GM10248 (cell line): Measurements from ENCODE around the gene CRACDL.

ENCODE experiments used
- CTCF ChIA-PET: fragments of 300-600 bp; sonication (Branson Sonifier 250); formaldehyde crosslinking; extraction: SDS; loops from one replicate; lab custom pipeline; 2021; ENCODE audit warnings: antibody characterized with exemption; lab: Yijun Ruan, JAX
- POLR2A ChIA-PET: fragments of 350-650 bp; sonication (Branson Sonifier 250); formaldehyde crosslinking; extraction: SDS; loops from one replicate; lab custom pipeline; 2020; ENCODE audit warnings: antibody characterized with exemption; lab: Yijun Ruan, JAX
- DNase-seq: peaks from one replicate; pipeline ENCODE4 v3.0.0; 2012; ENCODE audit errors: extremely low spot score
- CTCF ChIP-seq: IDR thresholded peaks from 2 replicates; pipeline ENCODE4 v1.5.1; 2012; ENCODE audit warnings: mild to moderate bottlenecking, low read depth; ENCODE audit errors: extremely low read depth, missing control alignments, control extremely low read depth

Gene CRACDL

DNA sequence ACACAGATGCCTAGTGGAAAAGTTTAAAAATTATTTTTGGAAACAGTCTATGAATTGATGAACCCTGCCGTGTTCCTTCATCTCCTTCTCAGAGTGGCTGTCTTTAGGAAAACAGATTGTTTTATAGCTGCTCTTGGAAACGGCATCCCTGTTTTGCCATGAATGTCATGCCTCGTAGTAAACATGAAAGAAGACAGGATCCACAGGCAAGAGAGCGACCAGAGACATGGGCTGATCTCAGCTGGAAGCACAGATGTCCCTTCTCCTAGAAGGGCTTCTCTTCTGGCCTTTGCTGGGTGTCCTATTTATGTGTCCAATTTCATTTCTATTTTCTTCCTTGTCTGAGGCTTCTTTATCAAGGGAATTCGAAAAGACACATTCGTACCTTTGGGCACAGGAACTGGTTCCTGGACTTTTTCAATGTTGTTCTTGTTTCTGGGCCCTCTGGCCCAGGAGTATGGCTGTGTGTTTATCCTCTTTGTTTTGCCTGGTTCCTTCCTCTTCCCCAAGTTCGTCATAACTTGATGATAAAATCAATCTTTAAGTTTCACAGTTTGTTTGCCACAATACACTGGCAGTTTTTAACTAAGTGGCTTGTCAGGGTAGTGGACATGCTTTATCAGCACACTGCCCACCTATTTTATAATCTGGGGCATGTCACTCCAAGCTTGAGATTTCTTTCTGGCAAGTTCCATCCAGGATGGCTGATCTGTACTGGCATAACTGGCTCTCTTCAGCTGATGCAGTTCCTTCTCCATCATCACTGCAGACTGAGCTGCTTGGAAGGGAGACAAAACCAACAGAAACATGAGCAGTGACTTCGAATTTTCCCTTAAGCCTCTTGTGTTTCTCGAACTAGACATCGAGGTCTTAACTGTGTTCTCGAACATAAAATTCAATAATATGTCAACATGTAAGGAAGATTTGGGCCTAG lies 141.9 kb downstream of the CRACDL start:
- POLR2A ChIA-PET, result no interaction called here
- CTCF ChIA-PET, result interaction anchor here (0.9 to 1.5 kb wide), 4 partner anchors 13 to 145 kb away, joined by 3 read pairs; no protein-coding TSS in a partner anchor
- DNase-seq, result no peak
- TF ChIP-seq CTCF, result no peak

DNA sequence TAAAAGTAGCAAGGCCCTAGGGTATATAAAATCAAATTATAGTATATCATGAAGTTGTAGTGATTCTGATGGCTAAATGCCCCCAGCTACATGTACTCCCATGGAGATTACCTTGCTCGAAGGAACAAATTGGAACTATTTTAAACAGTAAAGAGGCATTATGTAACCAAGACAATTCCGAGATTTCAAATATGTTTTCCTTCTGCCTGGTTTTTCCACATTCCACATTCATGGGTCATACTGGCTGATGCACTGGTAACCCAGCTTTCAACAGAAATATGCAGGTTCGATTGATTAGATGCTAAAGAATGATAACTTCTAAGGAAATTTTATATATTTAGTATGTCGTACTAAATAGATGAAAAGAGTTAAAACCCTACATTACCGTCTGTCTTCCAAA lies 142.8 kb downstream of the CRACDL start:
- ChIA-PET POLR2A (no interaction called here), CTCF (no interaction called here)
- DNase-seq, result no peak
- no peak for TF ChIP-seq CTCF

GRCh38 chr2:98790221-98790620 lies 145.8 kb downstream of the CRACDL start:
- no peak for TF ChIP-seq CTCF
- ChIA-PET CTCF (no interaction called here), POLR2A (no interaction called here)
- DNase-seq, result no peak

- ChIA-PET POLR2A (no interaction called here), CTCF (no interaction called here)
- no peak for DNase-seq
- TF ChIP-seq CTCF, result no peak
Measured at GRCh38 chr2:98787700-98788099, 148.3 kb downstream of the CRACDL start.

GRCh38 chr2:98786179-98786578 lies 149.8 kb downstream of the CRACDL start:
- no peak for DNase-seq
- ChIA-PET CTCF (no interaction called here), POLR2A (no interaction called here)
- no peak for TF ChIP-seq CTCF

DNA sequence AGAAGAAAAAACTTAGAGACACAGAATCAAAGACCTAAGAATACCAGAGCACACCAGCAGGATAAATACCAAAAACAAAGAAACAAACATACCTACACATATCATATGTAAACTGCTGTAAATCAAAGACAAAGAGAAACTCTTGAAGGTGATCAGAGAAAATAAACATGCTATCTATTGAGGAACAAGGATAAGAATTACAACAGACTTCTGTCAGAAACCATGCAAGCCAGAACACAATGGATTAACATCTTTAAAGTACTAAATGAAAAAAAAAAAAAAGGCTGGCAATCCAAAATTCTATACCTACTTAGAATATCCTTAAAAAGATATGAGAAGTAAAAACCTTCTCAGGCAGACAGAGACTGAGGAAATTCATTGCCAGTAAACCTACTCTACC lies 153.5 kb downstream of the CRACDL start:
- TF ChIP-seq CTCF, result no peak
- ChIA-PET CTCF (no interaction called here), POLR2A (no interaction called here)
- DNase-seq, result no peak
